Stimulated activated CD8-positive, alpha-beta memory T cell treated with anti-CD3 and anti-CD28 coated beads, Interleukin-12 subunit alpha, Interleukin-12 subunit beta, amount 100 ng/mL, for 24 hours (primary cell): ENCODE measurements around the gene ACYP1.

ENCODE experiments used
- DNase-seq: peaks from one replicate; pipeline ENCODE4 v3.0.0-alpha.2; 2020; ENCODE audit errors: extremely low read depth

Gene ACYP1

GRCh38 chr14:75063491-75064204 is at the start of gene ACYP1:
ACYP1 (minus strand) TSS chr14:75064024; CDS start chr14:75063553, 471 bp downstream.
- peak; percentile 75 for DNase-seq

- no peak for DNase-seq
Observed at GRCh38 chr14:75109877-75110276, 46.1 kb upstream of the ACYP1 start.

GRCh38 chr14:75107186-75107585 is 43.4 kb upstream of the ACYP1 start:
- DNase-seq: no peak

GRCh38 chr14:75101491-75101890 is 37.7 kb upstream of the ACYP1 start:
- DNase-seq: no peak

GRCh38 chr14:75098682-75099081 is 34.9 kb upstream of the ACYP1 start:
- DNase-seq: no peak

GRCh38 chr14:75098212-75098611 is 34.4 kb upstream of the ACYP1 start:
- DNase-seq: no peak

- DNase-seq: no peak
Observed at GRCh38 chr14:75096959-75097358, 33.1 kb upstream of the ACYP1 start.

GRCh38 chr14:75095690-75096089 is 31.9 kb upstream of the ACYP1 start:
- no peak for DNase-seq

- no peak for DNase-seq
Observed at GRCh38 chr14:75094896-75095295, 31.1 kb upstream of the ACYP1 start.

GRCh38 chr14:75092698-75093097 is 28.9 kb upstream of the ACYP1 start:
- no peak for DNase-seq

- no peak for DNase-seq
Observed at GRCh38 chr14:75091251-75091650, 27.4 kb upstream of the ACYP1 start.

GRCh38 chr14:75090353-75090752 is 26.5 kb upstream of the ACYP1 start:
- DNase-seq: no peak

GRCh38 chr14:75088566-75089373 is 24.9 kb upstream of the ACYP1 start:
- no peak for DNase-seq

- DNase-seq: no peak
Observed at GRCh38 chr14:75088153-75088552, 24.3 kb upstream of the ACYP1 start.

- no peak for DNase-seq
Observed at GRCh38 chr14:75084513-75084912, 20.7 kb upstream of the ACYP1 start.

GRCh38 chr14:75083271-75083670 is 19.4 kb upstream of the ACYP1 start:
- no peak for DNase-seq

GRCh38 chr14:75081660-75082229 is 17.9 kb upstream of the ACYP1 start:
- no peak for DNase-seq

- no peak for DNase-seq
Observed at GRCh38 chr14:75079521-75079920, 15.7 kb upstream of the ACYP1 start.

- DNase-seq: no peak
Observed at GRCh38 chr14:75077794-75078193, 14.0 kb upstream of the ACYP1 start.

- no peak for DNase-seq
Observed at GRCh38 chr14:75070383-75070782, 6.6 kb upstream of the ACYP1 start.

- no peak for DNase-seq
Observed at GRCh38 chr14:75069811-75070145, 6.0 kb upstream of the ACYP1 start.

- DNase-seq: peak; percentile 31
Observed at GRCh38 chr14:75069121-75069810, 5.4 kb upstream of the ACYP1 start, which contains the start of gene ZC2HC1C. ZC2HC1C (plus strand) TSS chr14:75069641; CDS start chr14:75070574, 933 bp downstream.
